HepG2 (cell line): Measurements from ENCODE around the gene RHBDL3. TPM values are rescaled to one million over a fixed set of nuclear protein-coding genes. Genes with fewer than 3 reads are reported as not detected.

Experiments used
- ARNT ChIP-seq: fragments of 450-650 bp; IDR thresholded peaks from 2 replicates; pipeline ENCODE4 v1.6.1; 2017
- CREBL2 ChIP-seq: sonication (generic); formaldehyde crosslinking; IDR thresholded peaks from 2 replicates; pipeline ENCODE4 v1.8.1; 2023; ENCODE audit warnings: missing genetic modification reagents, mild to moderate bottlenecking, borderline replicate concordance
- GFI1 ChIP-seq: sonication (generic); formaldehyde crosslinking; IDR thresholded peaks from 2 replicates; pipeline ENCODE4 v1.5.0; 2020; ENCODE audit warnings: missing genetic modification reagents, mild to moderate bottlenecking, borderline replicate concordance
- HOXA7 ChIP-seq: sonication (generic); formaldehyde crosslinking; IDR thresholded peaks from 2 replicates; pipeline ENCODE4 v1.8.1; 2022; ENCODE audit warnings: mild to moderate bottlenecking, missing genetic modification reagents, moderate library complexity
- KDM5A ChIP-seq: fragments of 200-600 bp; sonication (generic); IDR thresholded peaks from 2 replicates; pipeline ENCODE4 v1.7.0; 2018; ENCODE audit warnings: antibody characterized with exemption, mild to moderate bottlenecking, low read length, borderline replicate concordance
- KLF16 ChIP-seq, 2 experiments: sonication (generic) in 1 of 2; formaldehyde crosslinking in 1 of 2; IDR thresholded peaks; 2 replicates each; pipeline versions ENCODE4 v1.6.1 to v1.8.0; 2016 to 2023; ENCODE audit warnings: missing genetic modification reagents in 2 of 2, missing compliant biosample characterization in 1 of 2
- MLLT10 ChIP-seq: sonication (generic); formaldehyde crosslinking; IDR thresholded peaks from 2 replicates; pipeline ENCODE4 v1.4.0; 2020; ENCODE audit warnings: missing genetic modification reagents
- NAIF1 ChIP-seq: sonication (generic); formaldehyde crosslinking; IDR thresholded peaks from 2 replicates; pipeline ENCODE4 v1.5.0; 2020; ENCODE audit warnings: mild to moderate bottlenecking, missing genetic modification reagents, borderline replicate concordance
- NFKB2 ChIP-seq: sonication (generic); formaldehyde crosslinking; IDR thresholded peaks from 2 replicates; pipeline ENCODE4 v1.4.0; 2020; ENCODE audit warnings: missing genetic modification reagents, borderline replicate concordance
- NONO ChIP-seq, 2 experiments: fragments of 450-650 bp in 1 of 2; sonication (generic) in 1 of 2; formaldehyde crosslinking in 1 of 2; IDR thresholded peaks in 1 of 2; conservative IDR thresholded peaks in 1 of 2; 2 replicates each; pipeline versions ENCODE4 v1.6.1 to v1.8.0; 2017 to 2022; ENCODE audit warnings: mild to moderate bottlenecking in 1 of 2, missing genetic modification reagents in 1 of 2, moderate library complexity in 1 of 2
- PCBP1 ChIP-seq: fragments of 200-400 bp; formaldehyde crosslinking; IDR thresholded peaks from 2 replicates; pipeline ENCODE4 v1.6.1; 2017; ENCODE audit warnings: mild to moderate bottlenecking, low read depth, low read length, borderline replicate concordance
- PHF20 ChIP-seq: sonication (generic); formaldehyde crosslinking; IDR thresholded peaks from 2 replicates; pipeline ENCODE4 v1.5.0; 2020; ENCODE audit warnings: mild to moderate bottlenecking, missing genetic modification reagents
- PHF5A ChIP-seq: IDR thresholded peaks from one replicate; pipeline ENCODE4 v1.6.1; 2018; ENCODE audit warnings: low read depth, missing genetic modification reagents; ENCODE audit not compliant: unreplicated experiment
- PRPF4 ChIP-seq: fragments of 200-400 bp; formaldehyde crosslinking; IDR thresholded peaks from 2 replicates; pipeline ENCODE4 v1.6.1; 2016; ENCODE audit warnings: low read length, low read depth; ENCODE audit not compliant: poor library complexity, severe bottlenecking
- SMAD3 ChIP-seq: sonication (generic); formaldehyde crosslinking; IDR thresholded peaks from 2 replicates; pipeline ENCODE4 v1.4.0; 2020; ENCODE audit warnings: missing genetic modification reagents
- TGIF2 ChIP-seq: IDR thresholded peaks from 2 replicates; pipeline ENCODE4 v1.6.1; 2016; ENCODE audit warnings: control low read depth, missing compliant biosample characterization
- TOPORS ChIP-seq: sonication (generic); formaldehyde crosslinking; IDR thresholded peaks from 2 replicates; pipeline ENCODE4 v1.8.0; 2023; ENCODE audit warnings: mild to moderate bottlenecking, missing genetic modification reagents
- ZFP90 ChIP-seq: sonication (generic); formaldehyde crosslinking; IDR thresholded peaks from 2 replicates; pipeline ENCODE4 v1.8.0; 2022; ENCODE audit warnings: missing genetic modification reagents, mild to moderate bottlenecking, inconsistent platforms, borderline replicate concordance
- ZNF564 ChIP-seq: sonication (generic); formaldehyde crosslinking; IDR thresholded peaks from 2 replicates; pipeline ENCODE4 v1.8.1; 2023; ENCODE audit warnings: mild to moderate bottlenecking, missing genetic modification reagents
- ZNF879 ChIP-seq: sonication (generic); formaldehyde crosslinking; IDR thresholded peaks from 2 replicates; pipeline ENCODE4 v1.8.1; 2023; ENCODE audit warnings: missing genetic modification reagents
- ZSCAN21 ChIP-seq: sonication (generic); formaldehyde crosslinking; IDR thresholded peaks from 2 replicates; pipeline ENCODE4 v1.8.0; 2022; ENCODE audit warnings: mild to moderate bottlenecking, missing genetic modification reagents, moderate library complexity, borderline replicate concordance
- ZSCAN29 ChIP-seq: sonication (generic); formaldehyde crosslinking; conservative IDR thresholded peaks from 2 replicates; pipeline ENCODE4 v1.4.0; 2020; ENCODE audit warnings: mild to moderate bottlenecking, missing genetic modification reagents
- polyA plus RNA-seq, 8 experiments: library from polyadenylated mRNA; depleted of rRNA in 3 of 8; stranded (reverse) in 7 of 8; unstranded in 1 of 8; fragments of >200 nt; fragmentation: Illumina TruSeq in 4 of 8; extraction: Trizol in 4 of 8; gene quantifications; 2 replicates each; pipeline versions ENCODE4 v1.2.1 to v1.2.3, GENCODE V29; 2011 to 2016; ENCODE audit warnings: low read depth in 4 of 8, missing spikeins in 1 of 8, mixed read lengths in 1 of 8; ENCODE audit not compliant: insufficient read depth in 1 of 8
- total RNA-seq, 5 experiments: library from RNA; depleted of rRNA; stranded (reverse); fragments of >200 nt; fragmentation: Illumina TruSeq; extraction: Trizol; gene quantifications; 2 replicates each; pipeline ENCODE4 v1.2.3, GENCODE V29; 2016; ENCODE audit warnings: low read depth in 1 of 5
- TF ChIP-seq, protein P1 (sequence below): sonication (generic); formaldehyde crosslinking; conservative IDR thresholded peaks from 2 replicates; pipeline ENCODE4 v1.4.0; 2020; ENCODE audit warnings: missing genetic modification reagents
- TF ChIP-seq, protein P2 (sequence below): IDR thresholded peaks from 2 replicates; pipeline ENCODE4 v1.6.1; 2012; ENCODE audit warnings: low read length, improper control_type of control experiment
- TF ChIP-seq, protein P3 (sequence below): sonication (generic); formaldehyde crosslinking; IDR thresholded peaks from 2 replicates; pipeline ENCODE4 v1.5.0; 2020; ENCODE audit warnings: missing genetic modification reagents, mild to moderate bottlenecking, borderline replicate concordance

Gene RHBDL3
- total and polyA plus RNA-seq, 2 of the 13 experiments (the other 11 are each of a cell fraction or from before 2014, with no cell fraction given), result 0.09 TPM; not detected in 1

DNA sequence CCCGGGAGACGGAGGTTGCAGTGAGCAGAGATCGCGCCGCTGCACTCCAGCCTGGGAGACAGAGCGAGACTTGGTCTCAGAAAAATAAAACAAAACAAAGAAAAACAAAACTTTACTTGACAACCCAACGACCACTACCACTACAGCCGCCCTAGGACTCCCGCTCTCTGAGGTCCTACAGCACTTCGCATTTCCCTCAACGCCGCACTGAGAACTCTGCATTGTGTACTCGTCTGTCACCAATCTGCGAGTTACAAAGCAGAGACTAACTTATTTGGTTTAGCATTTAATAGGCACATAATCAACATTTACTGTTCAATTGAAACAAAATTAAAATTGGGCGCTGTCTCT, 83.8 kb downstream of the RHBDL3 start (continued):
- TF ChIP-seq GFI1 (0 out of 2 replicates have a peak, but pooled peaks have one; percentile 17), KDM5A (peak; percentile 45; the same call in 1 of the 2 replicates), ZNF879 (no peak), PCBP1 (no peak), TOPORS (CRISPR knock-in tag) (no peak), MLLT10 (CRISPR knock-in tag) (no peak), HOXA7 (no peak), PHF5A (CRISPR knock-in tag) (no peak), ZSCAN29 (CRISPR knock-in tag) (no peak), NFKB2 (CRISPR knock-in tag) (no peak), ARNT (no peak), NONO (IDR thresholded peaks at IDR 0.05) (no peak), NONO (CRISPR knock-in tag; conservative IDR thresholded peaks at IDR 0.05) (no peak), CREBL2 (no peak), TGIF2 (CRISPR knock-in tag) (no peak), NAIF1 (CRISPR knock-in tag) (no peak; the same call in 1 of the 2 replicates), KLF16 (CRISPR knock-in tag; IDR thresholded peaks at IDR 0.05) (no peak), PRPF4 (no peak), ZSCAN21 (no peak), ZNF564 (CRISPR knock-in tag) (no peak), ZFP90 (CRISPR knock-in tag) (no peak), PHF20 (CRISPR knock-in tag) (no peak), SMAD3 (no peak)
- TF ChIP-seq, protein P1, sequence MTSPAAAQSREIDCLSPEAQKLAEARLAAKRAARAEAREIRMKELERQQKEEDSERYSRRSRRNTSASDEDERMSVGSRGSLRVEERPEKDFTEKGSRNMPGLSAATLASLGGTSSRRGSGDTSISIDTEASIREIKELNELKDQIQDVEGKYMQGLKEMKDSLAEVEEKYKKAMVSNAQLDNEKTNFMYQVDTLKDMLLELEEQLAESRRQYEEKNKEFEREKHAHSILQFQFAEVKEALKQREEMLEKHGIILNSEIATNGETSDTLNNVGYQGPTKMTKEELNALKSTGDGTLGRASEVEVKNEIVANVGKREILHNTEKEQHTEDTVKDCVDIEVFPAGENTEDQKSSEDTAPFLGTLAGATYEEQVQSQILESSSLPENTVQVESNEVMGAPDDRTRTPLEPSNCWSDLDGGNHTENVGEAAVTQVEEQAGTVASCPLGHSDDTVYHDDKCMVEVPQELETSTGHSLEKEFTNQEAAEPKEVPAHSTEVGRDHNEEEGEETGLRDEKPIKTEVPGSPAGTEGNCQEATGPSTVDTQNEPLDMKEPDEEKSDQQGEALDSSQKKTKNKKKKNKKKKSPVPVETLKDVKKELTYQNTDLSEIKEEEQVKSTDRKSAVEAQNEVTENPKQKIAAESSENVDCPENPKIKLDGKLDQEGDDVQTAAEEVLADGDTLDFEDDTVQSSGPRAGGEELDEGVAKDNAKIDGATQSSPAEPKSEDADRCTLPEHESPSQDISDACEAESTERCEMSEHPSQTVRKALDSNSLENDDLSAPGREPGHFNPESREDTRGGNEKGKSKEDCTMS (CRISPR knock-in tag), result no peak
- TF ChIP-seq, protein P2, sequence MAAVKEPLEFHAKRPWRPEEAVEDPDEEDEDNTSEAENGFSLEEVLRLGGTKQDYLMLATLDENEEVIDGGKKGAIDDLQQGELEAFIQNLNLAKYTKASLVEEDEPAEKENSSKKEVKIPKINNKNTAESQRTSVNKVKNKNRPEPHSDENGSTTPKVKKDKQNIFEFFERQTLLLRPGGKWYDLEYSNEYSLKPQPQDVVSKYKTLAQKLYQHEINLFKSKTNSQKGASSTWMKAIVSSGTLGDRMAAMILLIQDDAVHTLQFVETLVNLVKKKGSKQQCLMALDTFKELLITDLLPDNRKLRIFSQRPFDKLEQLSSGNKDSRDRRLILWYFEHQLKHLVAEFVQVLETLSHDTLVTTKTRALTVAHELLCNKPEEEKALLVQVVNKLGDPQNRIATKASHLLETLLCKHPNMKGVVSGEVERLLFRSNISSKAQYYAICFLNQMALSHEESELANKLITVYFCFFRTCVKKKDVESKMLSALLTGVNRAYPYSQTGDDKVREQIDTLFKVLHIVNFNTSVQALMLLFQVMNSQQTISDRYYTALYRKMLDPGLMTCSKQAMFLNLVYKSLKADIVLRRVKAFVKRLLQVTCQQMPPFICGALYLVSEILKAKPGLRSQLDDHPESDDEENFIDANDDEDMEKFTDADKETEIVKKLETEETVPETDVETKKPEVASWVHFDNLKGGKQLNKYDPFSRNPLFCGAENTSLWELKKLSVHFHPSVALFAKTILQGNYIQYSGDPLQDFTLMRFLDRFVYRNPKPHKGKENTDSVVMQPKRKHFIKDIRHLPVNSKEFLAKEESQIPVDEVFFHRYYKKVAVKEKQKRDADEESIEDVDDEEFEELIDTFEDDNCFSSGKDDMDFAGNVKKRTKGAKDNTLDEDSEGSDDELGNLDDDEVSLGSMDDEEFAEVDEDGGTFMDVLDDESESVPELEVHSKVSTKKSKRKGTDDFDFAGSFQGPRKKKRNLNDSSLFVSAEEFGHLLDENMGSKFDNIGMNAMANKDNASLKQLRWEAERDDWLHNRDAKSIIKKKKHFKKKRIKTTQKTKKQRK, result no peak
- TF ChIP-seq, protein P3, sequence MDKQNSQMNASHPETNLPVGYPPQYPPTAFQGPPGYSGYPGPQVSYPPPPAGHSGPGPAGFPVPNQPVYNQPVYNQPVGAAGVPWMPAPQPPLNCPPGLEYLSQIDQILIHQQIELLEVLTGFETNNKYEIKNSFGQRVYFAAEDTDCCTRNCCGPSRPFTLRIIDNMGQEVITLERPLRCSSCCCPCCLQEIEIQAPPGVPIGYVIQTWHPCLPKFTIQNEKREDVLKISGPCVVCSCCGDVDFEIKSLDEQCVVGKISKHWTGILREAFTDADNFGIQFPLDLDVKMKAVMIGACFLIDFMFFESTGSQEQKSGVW, result 0 out of 2 replicates have a peak, but pooled peaks have one; percentile 6
